Peyer's patch (tissue), 4 donors: ENCODE results near the gene CSGALNACT2. TPM values are rescaled to one million over a fixed set of nuclear protein-coding genes. Genes with fewer than 3 reads are reported as not detected.

Experiments
- DNase-seq, 3 donors: peaks; one replicate each; pipeline ENCODE4 v3.0.0-alpha.2; 2017 to 2019
- H3K27ac ChIP-seq, 4 donors: fragments of 200-600 bp; sonication (generic); one replicate each; pipeline ENCODE4 v1.5.1; 2016 to 2019
- H3K27me3 ChIP-seq, 2 donors: fragments of 200-600 bp; sonication (generic); one replicate each; pipeline ENCODE4 v1.5.1; 2019
- H3K36me3 ChIP-seq, 3 donors: fragments of 200-600 bp; sonication (generic); one replicate each; pipeline ENCODE4 v1.5.1; 2016 to 2019
- H3K4me1 ChIP-seq, 4 donors: fragments of 200-600 bp; sonication (generic); one replicate each; pipeline ENCODE4 v1.5.1; 2016 to 2019
- H3K4me3 ChIP-seq, 4 donors: fragments of 200-600 bp; sonication (generic); 1 replicate in 3 of 4; 2 replicates in 1 of 4; pipeline ENCODE4 v1.5.1; 2016 to 2019; ENCODE audit warnings: mild to moderate bottlenecking in 1 of 4
- H3K9me3 ChIP-seq, 4 donors: fragments of 200-600 bp; sonication (generic); one replicate each; pipeline ENCODE4 v1.5.1; 2016 to 2019; ENCODE audit warnings: mild to moderate bottlenecking in 1 of 4
- CTCF ChIP-seq, 6 experiments: fragments of 450-650 bp in 4 of 6; fragments of 200-600 bp in 2 of 6; sonication (generic) in 1 of 6; IDR thresholded peaks; one replicate each; pipeline ENCODE4 v1.5.1; 2017 to 2019; ENCODE audit warnings: antibody characterized with exemption in 6 of 6, mild to moderate bottlenecking in 3 of 6, moderate library complexity in 1 of 6
- POLR2A ChIP-seq, 2 donors: fragments of 450-650 bp; IDR thresholded peaks; one replicate each; pipeline ENCODE4 v1.5.1; 2017; ENCODE audit warnings: antibody characterized with exemption in 2 of 2, mild to moderate bottlenecking in 2 of 2, moderate library complexity in 2 of 2
- total RNA-seq, 4 donors: library from RNA; depleted of rRNA; stranded (reverse); fragments of >200 nt; gene quantifications; one replicate each; pipeline ENCODE4 v1.1.0, GENCODE V29; 2016

Gene CSGALNACT2
- total RNA-seq, 4 donors from 2014 or later: 5.8 to 24.8 (median 7.9) TPM

- no peaks in the 10 kb centered on the region for H3K9me3 ChIP-seq
- no peaks in the 10 kb centered on the region for H3K27me3 ChIP-seq
- no peak for DNase-seq
- peaks cover 0 to 7% (median 0%) of the 10 kb centered on the region in 3 donors for H3K36me3 ChIP-seq
- H3K27ac ChIP-seq: no peak overlapping the region
- no peak overlapping the region for H3K4me3 ChIP-seq
- H3K4me1 ChIP-seq: no peaks in the 10 kb centered on the region
- TF ChIP-seq POLR2A (IDR thresholded peaks at IDR 0.05) (no peak), CTCF (IDR thresholded peaks at IDR 0.05) (no peak)
Measured at GRCh38 chr10:43158636-43159035, 20.4 kb downstream of the CSGALNACT2 start.

GRCh38 chr10:43160046-43160920 is 22.0 kb downstream of the CSGALNACT2 start:
- no peaks in the 10 kb centered on the region for H3K9me3 ChIP-seq
- H3K4me3 ChIP-seq: no peak overlapping the region
- no peak for DNase-seq
- no peaks in the 10 kb centered on the region for H3K27me3 ChIP-seq
- no peaks in the 10 kb centered on the region for H3K4me1 ChIP-seq
- H3K36me3 ChIP-seq: peaks cover 0 to 7% (median 0%) of the 10 kb centered on the region in 3 donors
- no peak overlapping the region for H3K27ac ChIP-seq
- TF ChIP-seq POLR2A (IDR thresholded peaks at IDR 0.05) (no peak), CTCF (IDR thresholded peaks at IDR 0.05) (no peak)

- Histone ChIP-seq H3K27me3 (no peaks in the 10 kb centered on the region), H3K4me1 (no peaks in the 10 kb centered on the region), H3K9me3 (no peaks in the 10 kb centered on the region), H3K36me3 (peaks cover 0 to 7% (median 0%) of the 10 kb centered on the region in 3 donors), H3K27ac (no peak overlapping the region), H3K4me3 (no peak overlapping the region)
- TF ChIP-seq CTCF (IDR thresholded peaks at IDR 0.05) (no peak), POLR2A (IDR thresholded peaks at IDR 0.05) (no peak)
- no peak for DNase-seq
Measured at GRCh38 chr10:43160921-43161255, 22.6 kb downstream of the CSGALNACT2 start.

DNA sequence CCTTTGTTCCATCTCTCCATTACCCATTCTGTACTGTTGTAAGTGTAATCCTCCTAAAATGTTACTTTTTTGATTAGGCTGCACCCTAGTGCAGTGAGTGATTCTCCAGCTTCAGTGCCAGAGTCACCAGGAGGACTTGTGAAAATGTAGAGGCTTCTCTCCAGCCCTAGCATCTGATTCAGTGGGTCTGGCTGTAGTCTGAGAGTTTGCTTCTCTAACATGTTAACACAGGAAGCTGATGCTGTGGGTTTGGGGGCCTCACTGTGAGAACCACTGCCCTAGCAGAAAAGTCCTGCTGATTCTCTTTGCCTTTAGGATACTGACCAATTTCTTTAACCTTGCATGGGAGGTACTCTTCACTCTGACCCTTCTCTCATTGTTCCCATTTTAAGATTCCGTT is 24.4 kb downstream of the CSGALNACT2 start:
- DNase-seq: no peak
- H3K36me3 ChIP-seq: peaks cover 0 to 7% (median 0%) of the 10 kb centered on the region in 3 donors
- no peak overlapping the region for H3K4me3 ChIP-seq
- H3K4me1 ChIP-seq: no peaks in the 10 kb centered on the region
- no peaks in the 10 kb centered on the region for H3K27me3 ChIP-seq
- no peaks in the 10 kb centered on the region for H3K9me3 ChIP-seq
- TF ChIP-seq CTCF (IDR thresholded peaks at IDR 0.05) (no peak), POLR2A (IDR thresholded peaks at IDR 0.05) (no peak)
- no peak overlapping the region for H3K27ac ChIP-seq

GRCh38 chr10:43166207-43166879 is 28.1 kb downstream of the CSGALNACT2 start:
- Histone ChIP-seq H3K36me3 (peaks cover 0 to 6% (median 0%) of the 10 kb centered on the region in 3 donors), H3K27me3 (no peaks in the 10 kb centered on the region), H3K4me3 (no peak overlapping the region), H3K27ac (no peak overlapping the region), H3K9me3 (no peaks in the 10 kb centered on the region), H3K4me1 (no peaks in the 10 kb centered on the region)
- DNase-seq: no peak
- no peak for TF ChIP-seq CTCF (IDR thresholded peaks at IDR 0.05)
- TF ChIP-seq POLR2A (IDR thresholded peaks at IDR 0.05): no peak
